SKM-1 treated with dmso at 0.1 percent for 144 hours (cell line): ENCODE data around the gene NDN.
A peak's percentile ranks its signal among the peaks of the same experiment; 100 is the strongest.
"Not testable (repeated sequence)": the region's sequence is repeated elsewhere in the genome, so short reads cannot be mapped to it uniquely, and the experiment has no call there.

Experiments used
- DNase-seq: peaks from one replicate; lab custom pipeline; 2025; ENCODE audit not compliant: unreplicated experiment; lab: John Stamatoyannopoulos, UW

The NDN gene

GRCh38 chr15:23687143-23687470 lies at the start of gene NDN:
Gene NDN, minus strand, starts transcription at chr15:23687305. Its CDS starts 88 bp downstream, at chr15:23687217.
- DNase-seq = peak; percentile 18

GRCh38 chr15:23736033-23736673 lies 49.0 kb upstream of the NDN start:
- no peak for DNase-seq

- DNase-seq = no peak
These were observed 47.8 kb upstream of the NDN start for GRCh38 chr15:23734862-23735261.

GRCh38 chr15:23713874-23714656 lies 27.0 kb upstream of the NDN start:
- not testable (repeated sequence) for DNase-seq

GRCh38 chr15:23708332-23708731 lies 21.2 kb upstream of the NDN start:
- no peak for DNase-seq

- no peak for DNase-seq
These were observed 8.2 kb upstream of the NDN start for GRCh38 chr15:23695282-23695681.

GRCh38 chr15:23694592-23694991 lies 7.5 kb upstream of the NDN start:
- DNase-seq = no peak

GRCh38 chr15:23690450-23690852 lies 3.3 kb upstream of the NDN start:
- DNase-seq = no peak

GRCh38 chr15:23690015-23690414 lies 2.9 kb upstream of the NDN start:
- DNase-seq = no peak

GRCh38 chr15:23686466-23687142 lies 501 bp downstream of the NDN start:
- no peak for DNase-seq

- DNase-seq = no peak
These were observed 15.6 kb downstream of the NDN start for GRCh38 chr15:23671481-23671880.

GRCh38 chr15:23670970-23671369 lies 16.1 kb downstream of the NDN start:
- DNase-seq = no peak

- DNase-seq = no peak
These were observed 23.9 kb downstream of the NDN start for GRCh38 chr15:23663232-23663631.

- DNase-seq = no peak
These were observed 38.1 kb downstream of the NDN start for GRCh38 chr15:23648920-23649515.

GRCh38 chr15:23647421-23648370 lies 39.4 kb downstream of the NDN start, which contains the start of gene MAGEL2:
Gene MAGEL2, minus strand, starts transcription at chr15:23647867. Its CDS starts 125 bp downstream, at chr15:23647742.
- no peak for DNase-seq

GRCh38 chr15:23647001-23647295 lies 40.2 kb downstream of the NDN start:
- DNase-seq = no peak

- no peak for DNase-seq
These were observed 40.7 kb downstream of the NDN start for GRCh38 chr15:23646165-23647000.

- no peak for DNase-seq
These were observed 41.5 kb downstream of the NDN start for GRCh38 chr15:23645371-23646164.

- no peak for DNase-seq
These were observed 42.3 kb downstream of the NDN start for GRCh38 chr15:23644829-23645228.
